GM12891 (cell line): ENCODE results near the gene TIAM1.

Experiments used
- DNase-seq: peaks from one replicate; pipeline ENCODE4 v3.0.0; 2011; ENCODE audit warnings: low spot score; ENCODE audit not compliant: insufficient read length
- FAIRE-seq: peaks from 2 replicates; lab custom pipeline; 2011; peaks lifted over from hg19 to GRCh38; lab: Jason Lieb, UNC
- PAX5 ChIP-seq: IDR thresholded peaks from 2 replicates; pipeline ENCODE4 v1.6.1; 2011; ENCODE audit warnings: low read length, moderate library complexity, mild to moderate bottlenecking; ENCODE audit not compliant: insufficient read depth, severe bottlenecking
- POLR2A ChIP-seq: IDR thresholded peaks from 2 replicates; pipeline ENCODE4 v1.6.1; 2011; ENCODE audit warnings: low read depth, low read length, control low read depth
- POLR2AphosphoS5 ChIP-seq: IDR thresholded peaks from 2 replicates; pipeline ENCODE4 v1.6.1; 2011; ENCODE audit warnings: low read depth, low read length, control low read depth
- POU2F2 ChIP-seq: IDR thresholded peaks from 2 replicates; pipeline ENCODE4 v1.6.1; 2011; ENCODE audit warnings: low read depth, mild to moderate bottlenecking, control low read depth, low read length, moderate library complexity
- SPI1 ChIP-seq: IDR thresholded peaks from 2 replicates; pipeline ENCODE4 v1.6.1; 2011; ENCODE audit warnings: low read depth, low read length, control low read depth
- TAF1 ChIP-seq: IDR thresholded peaks from 2 replicates; pipeline ENCODE4 v1.6.1; 2011; ENCODE audit warnings: low read depth, low read length, control low read depth

TIAM1 gene

GRCh38 chr21:31265366-31266013 is 78.6 kb downstream of the TIAM1 start:
- no peak for DNase-seq

GRCh38 chr21:31264574-31264973 is 79.5 kb downstream of the TIAM1 start:
- FAIRE-seq = no peak
- TF ChIP-seq POLR2A (no peak), POLR2AphosphoS5 (no peak), SPI1 (no peak), PAX5 (no peak), TAF1 (no peak), POU2F2 (no peak)
- no peak for DNase-seq

More at GRCh38 chr21:31265366-31266013, 78.6 kb downstream of the TIAM1 start:
- TF ChIP-seq SPI1 = no peak
- TF ChIP-seq POLR2AphosphoS5 = no peak
- TF ChIP-seq PAX5 = no peak
- TF ChIP-seq POLR2A = no peak
- no peak for TF ChIP-seq POU2F2
- TF ChIP-seq TAF1 = no peak
- no peak for FAIRE-seq

GRCh38 chr21:31262728-31263127 is 81.3 kb downstream of the TIAM1 start:
- TF ChIP-seq POLR2AphosphoS5 (no peak), PAX5 (no peak)
- DNase-seq (no peak), FAIRE-seq (no peak)

GRCh38 chr21:31261759-31262158 is 82.3 kb downstream of the TIAM1 start:
- no peak for TF ChIP-seq TAF1
- TF ChIP-seq SPI1 = no peak
- TF ChIP-seq POU2F2 = no peak
- DNase-seq (no peak), FAIRE-seq (no peak)

GRCh38 chr21:31260790-31261189 is 83.3 kb downstream of the TIAM1 start:
- TF ChIP-seq POLR2AphosphoS5 (no peak), TAF1 (no peak), POU2F2 (no peak), SPI1 (no peak), POLR2A (no peak), PAX5 (no peak)
- FAIRE-seq (no peak), DNase-seq (no peak)

- TF ChIP-seq PAX5 (no peak), POLR2A (no peak), POU2F2 (no peak), SPI1 (no peak), TAF1 (no peak), POLR2AphosphoS5 (no peak)
- FAIRE-seq (no peak), DNase-seq (no peak)
Observed at GRCh38 chr21:31258073-31258472, 86.0 kb downstream of the TIAM1 start.

- DNase-seq (no peak), FAIRE-seq (no peak)
- TF ChIP-seq POLR2A (no peak), POLR2AphosphoS5 (no peak), PAX5 (no peak), SPI1 (no peak), POU2F2 (no peak), TAF1 (no peak)
Observed at GRCh38 chr21:31257265-31257664, 86.8 kb downstream of the TIAM1 start.

- DNase-seq = no peak
- no peak for TF ChIP-seq POLR2AphosphoS5
- no peak for TF ChIP-seq PAX5
- no peak for TF ChIP-seq SPI1
- no peak for TF ChIP-seq TAF1
- no peak for TF ChIP-seq POU2F2
- TF ChIP-seq POLR2A = no peak
- FAIRE-seq = no peak
Observed at GRCh38 chr21:31255896-31256295, 88.2 kb downstream of the TIAM1 start.

- TF ChIP-seq POLR2A (no peak), TAF1 (no peak), PAX5 (no peak), POLR2AphosphoS5 (no peak), POU2F2 (no peak), SPI1 (no peak)
- FAIRE-seq = no peak
- no peak for DNase-seq
Observed at GRCh38 chr21:31255036-31255435, 89.0 kb downstream of the TIAM1 start.

GRCh38 chr21:31254131-31254530 is 89.9 kb downstream of the TIAM1 start:
- no peak for FAIRE-seq
- TF ChIP-seq POLR2A (no peak), PAX5 (no peak), SPI1 (no peak), TAF1 (no peak), POU2F2 (no peak), POLR2AphosphoS5 (no peak)
- DNase-seq = no peak
